NCI-H774 (cell line): ENCODE results near the gene KANTR.
"Not testable (repeated sequence)": the region's sequence is repeated elsewhere in the genome, so short reads cannot be mapped to it uniquely, and the experiment has no call there.

ENCODE experiments used
- DNase-seq: peaks from one replicate; lab custom pipeline; 2025; lab: John Stamatoyannopoulos, UW

KANTR gene

GRCh38 chrX:53128097-53128749, 34.3 kb downstream of the KANTR start:
- no peak for DNase-seq

GRCh38 chrX:53133400-53133799, 39.5 kb downstream of the KANTR start:
- no peak for DNase-seq

GRCh38 chrX:53135581-53135980, 41.6 kb downstream of the KANTR start:
- no peak for DNase-seq

GRCh38 chrX:53153581-53153980, 59.6 kb downstream of the KANTR start:
- no peak for DNase-seq

- DNase-seq: no peak
Measured at GRCh38 chrX:53155512-53156206, 61.7 kb downstream of the KANTR start.

- no peak for DNase-seq
Measured at GRCh38 chrX:53156207-53156596, 62.3 kb downstream of the KANTR start.

GRCh38 chrX:53159184-53159583, 65.2 kb downstream of the KANTR start:
- no peak for DNase-seq

GRCh38 chrX:53160297-53160983, 66.5 kb downstream of the KANTR start:
- no peak for DNase-seq

- no peak for DNase-seq
Measured at GRCh38 chrX:53163436-53163835, 69.5 kb downstream of the KANTR start.

GRCh38 chrX:53164566-53164965, 70.6 kb downstream of the KANTR start:
- DNase-seq: not testable (repeated sequence)

GRCh38 chrX:53166103-53166502, 72.2 kb downstream of the KANTR start:
- DNase-seq: no peak

GRCh38 chrX:53171356-53171755, 77.4 kb downstream of the KANTR start:
- DNase-seq: no peak
